ENCODE results near the gene PLA2G6.

Gene PLA2G6

GRCh38 chr22:38110863-38111852 lies 70.5 kb downstream of the PLA2G6 start:
- H3K36me3 ChIP-seq (ENCODE audit: low read depth): no peaks in the 10 kb centered on the region
- H3K27ac ChIP-seq (ENCODE audit: poor library complexity, severe bottlenecking): no peak overlapping the region
- no peaks in the 10 kb centered on the region for H3K9me3 ChIP-seq (ENCODE audit: severe bottlenecking)
- no peak for DNase-seq (ENCODE audit: low spot score)
- no peak for TF ChIP-seq CTCF (IDR thresholded peaks at IDR 0.05; ENCODE audit: poor library complexity, severe bottlenecking)
- H3K4me1 ChIP-seq (ENCODE audit: insufficient read depth, poor library complexity, severe bottlenecking): peaks cover 2% of the 10 kb centered on the region
- H3K27me3 ChIP-seq (ENCODE audit: insufficient read depth, poor library complexity, severe bottlenecking): no peaks in the 10 kb centered on the region
- H3K4me3 ChIP-seq (ENCODE audit: severe bottlenecking): no peak overlapping the region
- no peak for ATAC-seq (ENCODE audit: low read depth)

- Histone ChIP-seq H3K27ac (ENCODE audit: poor library complexity, severe bottlenecking) (no peak within 1 kb of the TSS), H3K27me3 (ENCODE audit: insufficient read depth, poor library complexity, severe bottlenecking) (no peaks in the 10 kb centered on the region), H3K4me3 (ENCODE audit: severe bottlenecking) (no peak within 1 kb of the TSS), H3K9me3 (ENCODE audit: severe bottlenecking) (no peaks in the 10 kb centered on the region), H3K36me3 (ENCODE audit: low read depth) (no peaks in the 10 kb centered on the region), H3K4me1 (ENCODE audit: insufficient read depth, poor library complexity, severe bottlenecking) (peaks cover 2% of the 10 kb centered on the region)
- DNase-seq (ENCODE audit: low spot score) (no peak), ATAC-seq (ENCODE audit: low read depth) (peak; percentile 56)
- no peak for TF ChIP-seq CTCF (IDR thresholded peaks at IDR 0.05; ENCODE audit: poor library complexity, severe bottlenecking)
These were observed 71.4 kb downstream of the PLA2G6 start, which contains the start of gene BAIAP2L2 for GRCh38 chr22:38110008-38110862. Gene BAIAP2L2, minus strand, starts transcription at chr22:38110684. Its CDS starts 159 bp downstream, at chr22:38110525.

- DNase-seq (ENCODE audit: low spot score) (no peak), ATAC-seq (ENCODE audit: low read depth) (0 out of 3 replicates have a peak, but pooled peaks have one; percentile 22)
- H3K4me1 ChIP-seq (ENCODE audit: insufficient read depth, poor library complexity, severe bottlenecking): peaks cover 2% of the 10 kb centered on the region
- H3K36me3 ChIP-seq (ENCODE audit: low read depth): no peaks in the 10 kb centered on the region
- H3K27me3 ChIP-seq (ENCODE audit: insufficient read depth, poor library complexity, severe bottlenecking): no peaks in the 10 kb centered on the region
- no peak for TF ChIP-seq CTCF (IDR thresholded peaks at IDR 0.05; ENCODE audit: poor library complexity, severe bottlenecking)
- no peak overlapping the region for H3K27ac ChIP-seq (ENCODE audit: poor library complexity, severe bottlenecking)
- H3K9me3 ChIP-seq (ENCODE audit: severe bottlenecking): no peaks in the 10 kb centered on the region
- H3K4me3 ChIP-seq (ENCODE audit: severe bottlenecking): no peak overlapping the region
These were observed 72.1 kb downstream of the PLA2G6 start for GRCh38 chr22:38109371-38110001.

- no peak for ATAC-seq (ENCODE audit: low read depth)
- H3K27me3 ChIP-seq (ENCODE audit: insufficient read depth, poor library complexity, severe bottlenecking): no peaks in the 10 kb centered on the region
- H3K36me3 ChIP-seq (ENCODE audit: low read depth): no peaks in the 10 kb centered on the region
- no peak overlapping the region for H3K4me3 ChIP-seq (ENCODE audit: severe bottlenecking)
- no peak overlapping the region for H3K27ac ChIP-seq (ENCODE audit: poor library complexity, severe bottlenecking)
- peaks cover 2% of the 10 kb centered on the region for H3K4me1 ChIP-seq (ENCODE audit: insufficient read depth, poor library complexity, severe bottlenecking)
- no peak for DNase-seq (ENCODE audit: low spot score)
- no peaks in the 10 kb centered on the region for H3K9me3 ChIP-seq (ENCODE audit: severe bottlenecking)
- TF ChIP-seq CTCF (IDR thresholded peaks at IDR 0.05; ENCODE audit: poor library complexity, severe bottlenecking): no peak
These were observed 72.9 kb downstream of the PLA2G6 start for GRCh38 chr22:38108561-38109319.
